HepG2 (cell line): ENCODE measurements around the gene TFF2. TPM values are rescaled to one million over a fixed set of nuclear protein-coding genes. Genes with fewer than 3 reads are reported as not detected.

ENCODE experiments used
- ARID5B ChIP-seq: IDR thresholded peaks from 2 replicates; pipeline ENCODE4 v1.4.0; 2020; ENCODE audit warnings: mild to moderate bottlenecking, missing genetic modification reagents
- DDIT3 ChIP-seq: sonication (generic); formaldehyde crosslinking; IDR thresholded peaks from 2 replicates; pipeline ENCODE4 v1.4.0; 2020; ENCODE audit warnings: mild to moderate bottlenecking, missing genetic modification reagents
- DZIP1 ChIP-seq: sonication (generic); formaldehyde crosslinking; IDR thresholded peaks from 2 replicates; pipeline ENCODE4 v1.5.0; 2020; ENCODE audit warnings: mild to moderate bottlenecking, missing genetic modification reagents
- ELF3 ChIP-seq: IDR thresholded peaks from 2 replicates; pipeline ENCODE4 v1.6.1; 2016; ENCODE audit warnings: missing genetic modification reagents, missing compliant biosample characterization
- HMGXB4 ChIP-seq, 2 experiments: sonication (generic) in 1 of 2; formaldehyde crosslinking in 1 of 2; IDR thresholded peaks; 2 replicates each; pipeline versions ENCODE4 v1.4.0 to v1.6.1; 2018 to 2020; ENCODE audit warnings: missing genetic modification reagents in 2 of 2, borderline replicate concordance in 1 of 2, low read depth in 1 of 2, mild to moderate bottlenecking in 1 of 2, missing biosample characterization in 1 of 2
- HNF1A ChIP-seq, 2 experiments: sonication (generic) in 1 of 2; formaldehyde crosslinking in 1 of 2; IDR thresholded peaks; 2 replicates each; pipeline versions ENCODE4 v1.4.0 to v1.6.1; 2016 to 2020; ENCODE audit warnings: borderline replicate concordance in 1 of 2, low read depth in 1 of 2, mild to moderate bottlenecking in 1 of 2, missing genetic modification reagents in 1 of 2
- MLLT10 ChIP-seq: sonication (generic); formaldehyde crosslinking; IDR thresholded peaks from 2 replicates; pipeline ENCODE4 v1.4.0; 2020; ENCODE audit warnings: missing genetic modification reagents
- MXD3 ChIP-seq: IDR thresholded peaks from 2 replicates; pipeline ENCODE4 v1.6.1; 2016; ENCODE audit warnings: mild to moderate bottlenecking, missing biosample characterization, missing genetic modification reagents
- PHF21A ChIP-seq: sonication (generic); formaldehyde crosslinking; IDR thresholded peaks from 2 replicates; pipeline ENCODE4 v1.5.0; 2020; ENCODE audit warnings: mild to moderate bottlenecking, missing genetic modification reagents
- ZMYM4 ChIP-seq: sonication (generic); formaldehyde crosslinking; IDR thresholded peaks from 2 replicates; pipeline ENCODE4 v1.8.1; 2023; ENCODE audit warnings: mild to moderate bottlenecking, missing genetic modification reagents
- ZNF224 ChIP-seq: sonication (generic); formaldehyde crosslinking; IDR thresholded peaks from 2 replicates; pipeline ENCODE4 v1.5.0; 2020; ENCODE audit warnings: mild to moderate bottlenecking, missing genetic modification reagents
- ZNF569 ChIP-seq: sonication (generic); formaldehyde crosslinking; IDR thresholded peaks from 2 replicates; pipeline ENCODE4 v1.5.0; 2020; ENCODE audit warnings: mild to moderate bottlenecking, missing genetic modification reagents, moderate library complexity, borderline replicate concordance
- ZNF703 ChIP-seq: sonication (generic); formaldehyde crosslinking; IDR thresholded peaks from 2 replicates; pipeline ENCODE4 v1.5.1; 2020; ENCODE audit warnings: missing genetic modification reagents, mild to moderate bottlenecking, moderate library complexity, borderline replicate concordance
- polyA plus RNA-seq, 8 experiments: library from polyadenylated mRNA; depleted of rRNA in 3 of 8; stranded (reverse) in 7 of 8; unstranded in 1 of 8; fragments of >200 nt; fragmentation: Illumina TruSeq in 4 of 8; extraction: Trizol in 4 of 8; gene quantifications; 2 replicates each; pipeline versions ENCODE4 v1.2.1 to v1.2.3, GENCODE V29; 2011 to 2016; ENCODE audit warnings: low read depth in 4 of 8, missing spikeins in 1 of 8, mixed read lengths in 1 of 8; ENCODE audit not compliant: insufficient read depth in 1 of 8
- total RNA-seq, 5 experiments: library from RNA; depleted of rRNA; stranded (reverse); fragments of >200 nt; fragmentation: Illumina TruSeq; extraction: Trizol; gene quantifications; 2 replicates each; pipeline ENCODE4 v1.2.3, GENCODE V29; 2016; ENCODE audit warnings: low read depth in 1 of 5

The TFF2 gene
- total and polyA plus RNA-seq, 2 of the 13 experiments (the other 11 are each of a cell fraction or from before 2014, with no cell fraction given), result 1.5 TPM; not detected in 1

- TF ChIP-seq HNF1A (IDR thresholded peaks at IDR 0.05; ENCODE audit: low read depth), result no peak
- TF ChIP-seq HNF1A (CRISPR knock-in tag; IDR thresholded peaks at IDR 0.05; ENCODE audit: borderline replicate concordance), result 0 out of 2 replicates have a peak, but pooled peaks have one; percentile 46
- TF ChIP-seq DZIP1, result peak; percentile 36; the same call in 1 of the 2 replicates
- peak; percentile 44; the same call in 1 of the 2 replicates for TF ChIP-seq PHF21A (CRISPR knock-in tag)
- TF ChIP-seq ZNF703 (CRISPR knock-in tag), result 0 out of 2 replicates have a peak, but pooled peaks have one; percentile 55
- TF ChIP-seq ZMYM4 (CRISPR knock-in tag), result 0 out of 2 replicates have a peak, but pooled peaks have one; percentile 6
- no peak for TF ChIP-seq MLLT10 (CRISPR knock-in tag)
- no peak for TF ChIP-seq DDIT3 (CRISPR knock-in tag)
- TF ChIP-seq HMGXB4 (CRISPR knock-in tag; IDR thresholded peaks at IDR 0.05; ENCODE audit: borderline replicate concordance in 1 of 2, low read depth in 1 of 2), result no peak
- TF ChIP-seq ZNF224 (CRISPR knock-in tag), result 0 out of 2 replicates have a peak, but pooled peaks have one; percentile 55
- peak; percentile 32; the same call in 1 of the 2 replicates for TF ChIP-seq ELF3 (CRISPR knock-in tag)
- TF ChIP-seq MXD3, result no peak
- peak; percentile 62 for TF ChIP-seq ARID5B (CRISPR knock-in tag)
- no peak for TF ChIP-seq ZNF569
Measured at GRCh38 chr21:42389449-42389835, 38.6 kb upstream of the TFF2 start (continued).
